ENCODE results near the gene PMPCA. TPM values are rescaled to one million over a fixed set of nuclear protein-coding genes. Genes with fewer than 3 reads are reported as not detected.

Gene PMPCA
- total and polyA plus RNA-seq, 2 experiments from 2014 or later: 61.3 to 88.2 TPM

- Histone ChIP-seq H3K9me2 (ENCODE audit: insufficient read depth) (no peaks in the 10 kb centered on the region), H3F3A (replicated peaks; ENCODE audit: low read depth) (peaks cover 26% of the 10 kb centered on the region), H3K4me3 (peak within 1 kb of the TSS; percentile 89), H3K27me3 (ENCODE audit: insufficient read depth) (no peaks in the 10 kb centered on the region), H3K27ac (ENCODE audit: low read depth) (peak within 1 kb of the TSS; percentile 73; the same call in 1 of the 2 replicates), H3K36me3 (ENCODE audit: insufficient read depth) (peaks cover 16% of the 10 kb centered on the region), H2AFZ (peak within 1 kb of the TSS; percentile 2; the same call in 1 of the 2 replicates), H3K4me2 (peak within 1 kb of the TSS; percentile 96), H3K4me1 (ENCODE audit: insufficient read depth) (peaks cover 3% of the 10 kb centered on the region; the same call in 1 of the 2 replicates), H3K79me2 (replicated peaks; ENCODE audit: insufficient read depth) (peaks cover 27% of the 10 kb centered on the region), H4K20me1 (replicated peaks; ENCODE audit: insufficient read depth) (peaks cover 3% of the 10 kb centered on the region; the same call in 1 of the 2 replicates)
- Mint-ChIP-seq H3K9me3 (no peaks in the 10 kb centered on the region; the same call in 2 of the 3 replicates), H3K27ac (peak within 1 kb of the TSS; percentile 90), H3K4me1 (peaks cover 9% of the 10 kb centered on the region), H3K36me3 (ENCODE audit: low read depth) (peaks cover 64% of the 10 kb centered on the region), H3K4me3 (peak within 1 kb of the TSS; percentile 90), H3K27me3 (ENCODE audit: insufficient read depth, low read depth, poor library complexity) (peaks cover 19% of the 10 kb centered on the region)
- ATAC-seq (peak; percentile 91), DNase-seq (ENCODE audit: low spot score) (peak; percentile 94)
- TF ChIP-seq POLR2AphosphoS5 (IDR thresholded peaks at IDR 0.05; ENCODE audit: low read depth) (peak; percentile 83), ZNF331 (CRISPR knock-in tag; IDR thresholded peaks at IDR 0.05; ENCODE audit: low read depth) (no peak), CREB1 (CRISPR knock-in tag; IDR thresholded peaks at IDR 0.05; ENCODE audit: low read depth) (peak; percentile 56), CTCF (conservative IDR thresholded peaks at IDR 0.05; ENCODE audit: low read depth in 2 of 2) (peak; percentile 67 to 80), ETS1 (IDR thresholded peaks at IDR 0.05) (peak; percentile 46; the same call in 1 of the 2 replicates)
Measured at GRCh38 chr9:136400038-136400834, 10.2 kb upstream of the PMPCA start, which contains the start of gene SNAPC4. Gene SNAPC4, minus strand, starts transcription at chr9:136400170. Its CDS starts 1,742 bp downstream, at chr9:136398428.

GRCh38 chr9:136401173-136401922, 9.1 kb upstream of the PMPCA start:
- H3K9me3 Mint-ChIP-seq: no peaks in the 10 kb centered on the region; the same call in 2 of the 3 replicates
- Histone ChIP-seq H3K4me1 (ENCODE audit: insufficient read depth) (peaks cover 3% of the 10 kb centered on the region; the same call in 1 of the 2 replicates), H3K27me3 (ENCODE audit: insufficient read depth) (no peaks in the 10 kb centered on the region), H3K4me2 (no peak overlapping the region), H3K27ac (ENCODE audit: low read depth) (peak overlapping the region; percentile 39; the same call in 1 of the 2 replicates), H4K20me1 (replicated peaks; ENCODE audit: insufficient read depth) (peaks cover 3% of the 10 kb centered on the region), H3F3A (replicated peaks; ENCODE audit: low read depth) (peaks cover 22% of the 10 kb centered on the region), H3K4me3 (no peak overlapping the region), H3K36me3 (ENCODE audit: insufficient read depth) (peaks cover 22% of the 10 kb centered on the region), H2AFZ (no peak overlapping the region), H3K9me2 (ENCODE audit: insufficient read depth) (no peaks in the 10 kb centered on the region), H3K79me2 (replicated peaks; ENCODE audit: insufficient read depth) (peaks cover 34% of the 10 kb centered on the region)
- peaks cover 19% of the 10 kb centered on the region for H3K27me3 Mint-ChIP-seq (ENCODE audit: insufficient read depth, low read depth, poor library complexity)
- H3K4me1 Mint-ChIP-seq: peaks cover 9% of the 10 kb centered on the region
- ATAC-seq (no peak), DNase-seq (ENCODE audit: low spot score) (no peak)
- H3K27ac Mint-ChIP-seq: 0 out of 2 replicates have a peak overlapping the region, but pooled peaks have one; percentile 36
- H3K4me3 Mint-ChIP-seq: 0 out of 3 replicates have a peak overlapping the region, but pooled peaks have one; percentile 10
- peaks cover 63% of the 10 kb centered on the region for H3K36me3 Mint-ChIP-seq (ENCODE audit: low read depth)
- TF ChIP-seq JUNB (IDR thresholded peaks at IDR 0.05; ENCODE audit: unreplicated experiment): no peak
- TF ChIP-seq ZNF462 (CRISPR knock-in tag; IDR thresholded peaks at IDR 0.05): no peak
- TF ChIP-seq ZNF331 (CRISPR knock-in tag; IDR thresholded peaks at IDR 0.05; ENCODE audit: low read depth): no peak
- no peak for TF ChIP-seq ZNF114 (CRISPR knock-in tag; IDR thresholded peaks at IDR 0.05)
- no peak for TF ChIP-seq NANOG (IDR thresholded peaks at IDR 0.05; ENCODE audit: borderline replicate concordance)
- TF ChIP-seq CREB1 (CRISPR knock-in tag; IDR thresholded peaks at IDR 0.05; ENCODE audit: low read depth): no peak

Data from GM23338 (cell line).